Vagina (tissue), 2 donors: Measurements from ENCODE around the gene SETD9.

Experiments used
- CTCF ChIP-seq, 3 experiments: fragments of 450-650 bp in 2 of 3; fragments of 200-600 bp in 1 of 3; sonication (generic) in 1 of 3; IDR thresholded peaks; one replicate each; pipeline ENCODE4 v1.5.1; 2017 to 2019; ENCODE audit warnings: antibody characterized with exemption in 3 of 3, mild to moderate bottlenecking in 2 of 3, moderate library complexity in 2 of 3
- POLR2A ChIP-seq, 2 donors: fragments of 450-650 bp; IDR thresholded peaks; one replicate each; pipeline ENCODE4 v1.6.1; 2017; ENCODE audit warnings: antibody characterized with exemption in 2 of 2, mild to moderate bottlenecking in 2 of 2, moderate library complexity in 2 of 2
- POLR2AphosphoS5 ChIP-seq, 2 donors: sonication (generic); formaldehyde crosslinking; IDR thresholded peaks; one replicate each; pipeline ENCODE4 v1.9.0; 2017; ENCODE audit warnings: antibody characterized with exemption in 2 of 2, mild to moderate bottlenecking in 2 of 2, low read depth in 1 of 2; ENCODE audit not compliant: insufficient read depth in 1 of 2

- TF ChIP-seq CTCF (IDR thresholded peaks at IDR 0.05), result no peak
- no peak for TF ChIP-seq POLR2AphosphoS5 (IDR thresholded peaks at IDR 0.05; ENCODE audit: insufficient read depth in 1 of 2, low read depth in 1 of 2)
- no peak for TF ChIP-seq POLR2A (IDR thresholded peaks at IDR 0.05)
These were observed 4.4 kb downstream of the SETD9 start for GRCh38 chr5:56913766-56914165.
